H1 (cell line): ENCODE measurements around the gene NKAIN2. TPM values are rescaled to one million over a fixed set of nuclear protein-coding genes. Genes with fewer than 3 reads are reported as not detected.

Source experiments
- CTCF ChIA-PET: fragments of 300-600 bp; sonication (Branson Sonifier 250); formaldehyde crosslinking; loops from one replicate; lab custom pipeline; 2021; ENCODE audit not compliant: partially characterized antibody; lab: Charles Lee
- POLR2A ChIA-PET: fragments of 300-600 bp; sonication (Branson Sonifier 250); formaldehyde crosslinking; loops from one replicate; lab custom pipeline; 2021; ENCODE audit warnings: inconsistent platforms; ENCODE audit not compliant: partially characterized antibody; lab: Charles Lee
- DNase-seq, 2 experiments: peaks; one replicate each; pipeline versions ENCODE4 v3.0.0 to v3.0.0-alpha.2; 2010 to 2022; ENCODE audit warnings: low spot score in 2 of 2, low read depth in 1 of 2, mixed read lengths in 1 of 2
- FAIRE-seq: peaks from 2 replicates; lab custom pipeline; 2011; peaks lifted over from hg19 to GRCh38; lab: Jason Lieb, UNC
- H2AFZ ChIP-seq: 2 replicates; pipeline ENCODE4 v1.8.1; 2012; ENCODE audit warnings: low read length, inconsistent platforms
- H2AK5ac ChIP-seq: 2 replicates; pipeline ENCODE4 v1.6.1; 2013; ENCODE audit warnings: low read depth, low read length
- H2BK120ac ChIP-seq: replicated peaks from 2 replicates; pipeline ENCODE3; 2013; ENCODE audit warnings: low read depth, low read length, inconsistent platforms
- H2BK12ac ChIP-seq: 2 replicates; pipeline ENCODE4 v1.6.1; 2013; ENCODE audit warnings: low read depth, low read length
- H2BK15ac ChIP-seq: 2 replicates; pipeline ENCODE4 v1.6.1; 2013; ENCODE audit warnings: low read length
- H2BK20ac ChIP-seq: 2 replicates; pipeline ENCODE4 v1.6.1; 2013; ENCODE audit warnings: low read length
- H2BK5ac ChIP-seq: 2 replicates; pipeline ENCODE4 v1.6.1; 2013; ENCODE audit warnings: low read depth, low read length
- H3K14ac ChIP-seq: 2 replicates; pipeline ENCODE4 v1.6.1; 2013; ENCODE audit warnings: inconsistent platforms; ENCODE audit not compliant: insufficient read length
- H3K18ac ChIP-seq: 2 replicates; pipeline ENCODE4 v1.6.1; 2013; ENCODE audit warnings: low read length; ENCODE audit errors: extremely low read depth
- H3K23ac ChIP-seq: 2 replicates; pipeline ENCODE4 v1.6.1; 2013; ENCODE audit warnings: inconsistent platforms; ENCODE audit not compliant: insufficient read length
- H3K23me2 ChIP-seq: 2 replicates; pipeline ENCODE4 v1.6.1; 2013; ENCODE audit warnings: low read depth, low read length
- H3K27ac ChIP-seq: 2 replicates; pipeline ENCODE4 v1.6.1; 2011; ENCODE audit warnings: low read depth, low read length, inconsistent platforms
- H3K27me3 ChIP-seq, 4 experiments: replicated peaks in 1 of 4; 1 replicate in 1 of 4; 2 replicates in 3 of 4; pipeline versions ENCODE4 v1.6.1 to v1.8.1; 2011 to 2013; ENCODE audit warnings: low read length in 3 of 4, mild to moderate bottlenecking in 3 of 4, inconsistent platforms in 2 of 4, mixed read lengths in 2 of 4, moderate library complexity in 1 of 4; ENCODE audit not compliant: control insufficient read depth in 3 of 4, insufficient read depth in 3 of 4; ENCODE audit errors: extremely low read depth in 1 of 4
- H3K36me3 ChIP-seq, 4 experiments: 2 replicates each; pipeline versions ENCODE4 v1.6.1 to v1.8.1; 2011 to 2013; ENCODE audit warnings: mild to moderate bottlenecking in 4 of 4, low read length in 3 of 4, moderate library complexity in 2 of 4, control low read depth in 1 of 4, inconsistent platforms in 1 of 4; ENCODE audit not compliant: insufficient read depth in 4 of 4, control insufficient read depth in 2 of 4
- H3K4ac ChIP-seq: replicated peaks from 2 replicates; pipeline ENCODE3; 2013; ENCODE audit warnings: low read length, low read depth, mixed read lengths, inconsistent platforms; ENCODE audit not compliant: insufficient read length
- H3K4me1 ChIP-seq, 4 experiments: replicated peaks in 1 of 4; 1 replicate in 1 of 4; 2 replicates in 3 of 4; pipeline versions ENCODE4 v1.6.1 to v1.8.1; 2011 to 2013; ENCODE audit warnings: low read length in 3 of 4, inconsistent platforms in 2 of 4, mixed read lengths in 1 of 4; ENCODE audit not compliant: insufficient read depth in 4 of 4, control insufficient read depth in 3 of 4
- H3K4me2 ChIP-seq, 2 experiments: 2 replicates each; pipeline versions ENCODE4 v1.6.1 to v1.8.1; 2011 to 2013; ENCODE audit warnings: low read depth in 2 of 2, low read length in 2 of 2, control low read depth in 1 of 2, inconsistent platforms in 1 of 2, mild to moderate bottlenecking in 1 of 2; ENCODE audit not compliant: insufficient read depth in 1 of 2
- H3K4me3 ChIP-seq, 4 experiments: fragments of 200-600, 300-600 bp in 1 of 4; sonication (generic), shearing (Covaris generic), sonication (Bioruptor Twin) in 1 of 4; 2 replicates each; pipeline versions ENCODE4 v1.5.1 to v1.8.1; 2011 to 2016; ENCODE audit warnings: low read length in 4 of 4, low read depth in 3 of 4, control low read depth in 2 of 4, inconsistent platforms in 2 of 4, mild to moderate bottlenecking in 2 of 4, mixed read lengths in 1 of 4, moderate library complexity in 1 of 4; ENCODE audit not compliant: insufficient read depth in 2 of 4; ENCODE audit errors: extremely low read depth in 1 of 4
- H3K56ac ChIP-seq: replicated peaks from 2 replicates; pipeline ENCODE3; 2013; ENCODE audit warnings: low read depth, mild to moderate bottlenecking, mixed read lengths, low read length, inconsistent platforms; ENCODE audit not compliant: insufficient read length
- H3K79me1 ChIP-seq: 2 replicates; pipeline ENCODE4 v1.6.1; 2013; ENCODE audit warnings: low read depth, low read length, control low read depth
- H3K79me2 ChIP-seq, 2 experiments: 2 replicates each; pipeline versions ENCODE4 v1.6.1 to v1.8.1; 2012 to 2013; ENCODE audit warnings: low read length in 2 of 2, mild to moderate bottlenecking in 2 of 2, inconsistent platforms in 1 of 2; ENCODE audit not compliant: insufficient read depth in 2 of 2, control insufficient read depth in 1 of 2
- H3K9ac ChIP-seq, 4 experiments: replicated peaks in 1 of 4; 1 replicate in 1 of 4; 2 replicates in 3 of 4; pipeline versions ENCODE4 v1.6.1 to v1.8.1; 2011 to 2013; ENCODE audit warnings: low read depth in 3 of 4, low read length in 3 of 4, control low read depth in 2 of 4, mild to moderate bottlenecking in 2 of 4, moderate library complexity in 2 of 4, inconsistent platforms in 1 of 4; ENCODE audit errors: extremely low read depth in 1 of 4
- H3K9me3 ChIP-seq, 2 experiments: 2 replicates each; pipeline versions ENCODE4 v1.6.1 to v1.8.1; 2012 to 2013; ENCODE audit warnings: mild to moderate bottlenecking in 2 of 2, moderate library complexity in 2 of 2, control low read depth in 1 of 2, inconsistent platforms in 1 of 2, low read depth in 1 of 2, low read length in 1 of 2, mixed read lengths in 1 of 2; ENCODE audit not compliant: insufficient read depth in 2 of 2
- H4K20me1 ChIP-seq, 2 experiments: replicated peaks in 1 of 2; 2 replicates each; pipeline versions ENCODE3 to v1.8.1; 2011 to 2013; ENCODE audit warnings: inconsistent platforms in 2 of 2, low read length in 2 of 2, mild to moderate bottlenecking in 1 of 2; ENCODE audit not compliant: insufficient read depth in 2 of 2, control insufficient read depth in 1 of 2
- H4K5ac ChIP-seq: 2 replicates; pipeline ENCODE4 v1.6.1; 2013; ENCODE audit warnings: low read length, low read depth, mixed read lengths, inconsistent platforms; ENCODE audit not compliant: insufficient read length
- H4K8ac ChIP-seq: 2 replicates; pipeline ENCODE4 v1.8.0; 2013; ENCODE audit warnings: mild to moderate bottlenecking, moderate library complexity, low read length, inconsistent platforms; ENCODE audit not compliant: insufficient read depth; ENCODE audit errors: extremely low read depth
- H4K91ac ChIP-seq: replicated peaks from 2 replicates; pipeline ENCODE3; 2013; ENCODE audit warnings: low read length, mixed read lengths, inconsistent platforms; ENCODE audit not compliant: insufficient read length
- CBX5 ChIP-seq: fragments of 300-800, 300-1000 bp; sonication (generic); IDR thresholded peaks from 2 replicates; pipeline ENCODE4 v1.7.1; 2016; ENCODE audit warnings: antibody characterized with exemption, low read length, low read depth
- CTBP2 ChIP-seq: IDR thresholded peaks from 2 replicates; pipeline ENCODE4 v1.7.0; 2011; ENCODE audit warnings: borderline replicate concordance, mild to moderate bottlenecking, moderate library complexity, mixed read lengths, low read length; ENCODE audit not compliant: insufficient read depth, insufficient read length
- EP300 ChIP-seq, 2 experiments: IDR thresholded peaks; 1 replicate in 1 of 2; 2 replicates in 1 of 2; pipeline ENCODE4 v1.6.1; 2011 to 2012; ENCODE audit warnings: low read depth in 2 of 2, low read length in 2 of 2, mild to moderate bottlenecking in 2 of 2, borderline replicate concordance in 1 of 2, inconsistent platforms in 1 of 2, moderate library complexity in 1 of 2
- GTF2F1 ChIP-seq: IDR thresholded peaks from 2 replicates; pipeline ENCODE4 v1.6.1; 2012; ENCODE audit warnings: low read depth, low read length, improper control_type of control experiment, borderline replicate concordance
- JUN ChIP-seq: IDR thresholded peaks from 2 replicates; pipeline ENCODE4 v1.6.1; 2011; ENCODE audit warnings: low read depth, mild to moderate bottlenecking, improper control_type of control experiment, low read length
- KDM5A ChIP-seq: fragments of 200-600 bp; IDR thresholded peaks from 2 replicates; pipeline ENCODE4 v1.7.1; 2012; ENCODE audit warnings: mild to moderate bottlenecking, low read length, inconsistent platforms, mixed read lengths
- RBBP5 ChIP-seq: IDR thresholded peaks from 2 replicates; pipeline ENCODE4 v1.7.1; 2012; ENCODE audit warnings: low read depth, mild to moderate bottlenecking, inconsistent platforms, low read length, moderate library complexity, borderline replicate concordance
- SIRT6 ChIP-seq: IDR thresholded peaks from one replicate; pipeline ENCODE4 v1.7.1; 2012; ENCODE audit warnings: low read length, inconsistent platforms
- SIX5 ChIP-seq: IDR thresholded peaks from 2 replicates; pipeline ENCODE4 v1.6.1; 2011; ENCODE audit warnings: mild to moderate bottlenecking, low read depth, low read length
- SP4 ChIP-seq: IDR thresholded peaks from 2 replicates; pipeline ENCODE4 v1.6.1; 2012; ENCODE audit warnings: low read length, inconsistent platforms
- TAF7 ChIP-seq: optimal IDR thresholded peaks from 2 replicates; pipeline ENCODE3; 2011; ENCODE audit warnings: low read depth, mild to moderate bottlenecking, inconsistent platforms, low read length, moderate library complexity, borderline replicate concordance
- WGBS, 2 experiments: shearing (Covaris generic) in 1 of 2; methylation state at CpG; one replicate each; pipeline versions ENCODE4 v1.1.6 to v1.1.7; 2013 to 2015; ENCODE audit warnings: low lambda C conversion rate in 2 of 2, mixed read lengths in 2 of 2, inconsistent platforms in 1 of 2, low coverage in 1 of 2, missing lambda C conversion rate in 1 of 2; ENCODE audit not compliant: insufficient replicate concordance in 2 of 2, insufficient coverage in 1 of 2, insufficient read length in 1 of 2; ENCODE audit errors: extremely low coverage in 1 of 2, missing lambda C conversion rate in 1 of 2; 5-methylcytosine and 5-hydroxymethylcytosine counted together
- polyA plus RNA-seq, 7 experiments: library from polyadenylated mRNA; depleted of rRNA in 3 of 7; stranded (reverse) in 5 of 7; unstranded in 2 of 7; fragments of >200 nt in 5 of 7; fragments of 200-250 nt in 2 of 7; gene quantifications; 1 replicate in 5 of 7; 2 replicates in 1 of 7; 4 replicates in 1 of 7; pipeline versions ENCODE4 v1.2.1 to v1.2.3, GENCODE V29; 2011 to 2013; ENCODE audit warnings: missing spikeins in 2 of 7, mixed read lengths in 2 of 7
- total RNA-seq: library from RNA; stranded (reverse); fragmentation: NEBNext Ultra II Directional; extraction: Animal tissue kit (Norgen Biotek cat#: 25700); gene quantifications from 2 replicates; pipeline ENCODE4 v1.2.1, GENCODE V29; 2021
- TF ChIP-seq, protein P1 (sequence below), 3 experiments: IDR thresholded peaks; 1 replicate in 2 of 3; 2 replicates in 1 of 3; pipeline versions ENCODE4 v1.5.1 to v1.6.1; 2011; ENCODE audit warnings: low read length in 3 of 3, mild to moderate bottlenecking in 3 of 3, inconsistent platforms in 2 of 3, low read depth in 1 of 3, moderate library complexity in 1 of 3; ENCODE audit not compliant: insufficient read depth in 1 of 3; ENCODE audit errors: control extremely low read depth in 1 of 3

NKAIN2 gene
- total and polyA plus RNA-seq, 2 of the 8 experiments (the other 6 are each of a cell fraction or from before 2014, with no cell fraction given), result 0.20 to 0.34 TPM

DNA sequence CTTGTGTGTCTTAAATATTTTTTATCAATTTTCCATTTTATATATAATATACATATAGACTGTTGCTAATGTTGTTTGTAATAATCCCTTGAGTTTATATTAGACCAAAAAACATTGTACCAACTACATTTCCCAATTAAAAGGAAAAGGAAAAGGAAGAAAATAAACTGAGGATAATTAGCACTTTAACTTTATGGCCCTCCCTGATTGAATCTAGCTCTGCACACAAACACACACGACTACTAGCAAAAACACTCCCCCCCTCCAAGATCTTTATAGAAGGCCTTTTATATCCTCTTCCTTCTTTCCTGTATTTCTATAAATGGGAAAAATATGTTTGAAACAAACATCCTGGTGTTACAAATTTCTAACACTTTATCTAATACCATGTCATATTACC lies 276.8 kb downstream of the NKAIN2 start:
- Histone ChIP-seq H3K36me3 (no peaks in the 10 kb centered on the region), H4K91ac (no peak overlapping the region), H3K4me2 (no peak overlapping the region), H4K5ac (no peak overlapping the region), H4K20me1 (no peaks in the 10 kb centered on the region), H3K23ac (no peak overlapping the region), H2AK5ac (no peak overlapping the region), H3K56ac (no peak overlapping the region), H3K79me2 (no peaks in the 10 kb centered on the region), H2BK15ac (no peak overlapping the region), H3K4me1 (no peaks in the 10 kb centered on the region), H2BK12ac (no peak overlapping the region), H2BK5ac (no peak overlapping the region), H3K23me2 (no peaks in the 10 kb centered on the region), H3K4me3 (no peak overlapping the region), H3K18ac (no peak overlapping the region), H2BK120ac (no peak overlapping the region), H3K14ac (no peak overlapping the region), H2BK20ac (no peak overlapping the region), H3K9me3 (no peaks in the 10 kb centered on the region), H3K27me3 (no peaks in the 10 kb centered on the region), H3K79me1 (no peaks in the 10 kb centered on the region), H3K27ac (no peak overlapping the region), H2AFZ (no peak overlapping the region), H3K4ac (no peak overlapping the region), H4K8ac (no peak overlapping the region), H3K9ac (no peak overlapping the region)
- ChIA-PET CTCF (interaction anchor here (0.6 kb wide), 1 partner anchor 30 kb away, joined by 3 read pairs; no protein-coding TSS in a partner anchor), POLR2A (no interaction called here)
- FAIRE-seq (no peak), DNase-seq (no peak)
- 76% methylated on average over 1 of the region's 1 CpG; no CpG with 5 or more reads in 1 of the 2 experiments for WGBS, 2 experiments
- TF ChIP-seq GTF2F1 (no peak), SIX5 (no peak), CBX5 (no peak), TAF7 (no peak), CTBP2 (no peak), SIRT6 (no peak), RBBP5 (no peak), JUN (no peak), EP300 (IDR thresholded peaks at IDR 0.05; ENCODE audit: borderline replicate concordance in 1 of 2, low read depth in 2 of 2, low read length in 2 of 2) (no peak), KDM5A (no peak), SP4 (no peak)
- TF ChIP-seq, protein P1, sequence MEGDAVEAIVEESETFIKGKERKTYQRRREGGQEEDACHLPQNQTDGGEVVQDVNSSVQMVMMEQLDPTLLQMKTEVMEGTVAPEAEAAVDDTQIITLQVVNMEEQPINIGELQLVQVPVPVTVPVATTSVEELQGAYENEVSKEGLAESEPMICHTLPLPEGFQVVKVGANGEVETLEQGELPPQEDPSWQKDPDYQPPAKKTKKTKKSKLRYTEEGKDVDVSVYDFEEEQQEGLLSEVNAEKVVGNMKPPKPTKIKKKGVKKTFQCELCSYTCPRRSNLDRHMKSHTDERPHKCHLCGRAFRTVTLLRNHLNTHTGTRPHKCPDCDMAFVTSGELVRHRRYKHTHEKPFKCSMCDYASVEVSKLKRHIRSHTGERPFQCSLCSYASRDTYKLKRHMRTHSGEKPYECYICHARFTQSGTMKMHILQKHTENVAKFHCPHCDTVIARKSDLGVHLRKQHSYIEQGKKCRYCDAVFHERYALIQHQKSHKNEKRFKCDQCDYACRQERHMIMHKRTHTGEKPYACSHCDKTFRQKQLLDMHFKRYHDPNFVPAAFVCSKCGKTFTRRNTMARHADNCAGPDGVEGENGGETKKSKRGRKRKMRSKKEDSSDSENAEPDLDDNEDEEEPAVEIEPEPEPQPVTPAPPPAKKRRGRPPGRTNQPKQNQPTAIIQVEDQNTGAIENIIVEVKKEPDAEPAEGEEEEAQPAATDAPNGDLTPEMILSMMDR (IDR thresholded peaks at IDR 0.05; ENCODE audit: control extremely low read depth in 1 of 3, insufficient read depth in 1 of 3, low read depth in 1 of 3, low read length in 3 of 3), result no peak
